Stimulated activated CD8-positive, alpha-beta memory T cell treated with anti-CD3 and anti-CD28 coated beads, Interleukin-15, amount 100 ng/mL, for 4 hours (primary cell): ENCODE measurements around the gene CHODL.

Source experiments
- DNase-seq, 2 donors: peaks; one replicate each; pipeline ENCODE4 v3.0.0-alpha.2; 2020; ENCODE audit warnings: low read depth in 2 of 2

The CHODL gene, protein sequence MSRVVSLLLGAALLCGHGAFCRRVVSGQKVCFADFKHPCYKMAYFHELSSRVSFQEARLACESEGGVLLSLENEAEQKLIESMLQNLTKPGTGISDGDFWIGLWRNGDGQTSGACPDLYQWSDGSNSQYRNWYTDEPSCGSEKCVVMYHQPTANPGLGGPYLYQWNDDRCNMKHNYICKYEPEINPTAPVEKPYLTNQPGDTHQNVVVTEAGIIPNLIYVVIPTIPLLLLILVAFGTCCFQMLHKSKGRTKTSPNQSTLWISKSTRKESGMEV

DNA sequence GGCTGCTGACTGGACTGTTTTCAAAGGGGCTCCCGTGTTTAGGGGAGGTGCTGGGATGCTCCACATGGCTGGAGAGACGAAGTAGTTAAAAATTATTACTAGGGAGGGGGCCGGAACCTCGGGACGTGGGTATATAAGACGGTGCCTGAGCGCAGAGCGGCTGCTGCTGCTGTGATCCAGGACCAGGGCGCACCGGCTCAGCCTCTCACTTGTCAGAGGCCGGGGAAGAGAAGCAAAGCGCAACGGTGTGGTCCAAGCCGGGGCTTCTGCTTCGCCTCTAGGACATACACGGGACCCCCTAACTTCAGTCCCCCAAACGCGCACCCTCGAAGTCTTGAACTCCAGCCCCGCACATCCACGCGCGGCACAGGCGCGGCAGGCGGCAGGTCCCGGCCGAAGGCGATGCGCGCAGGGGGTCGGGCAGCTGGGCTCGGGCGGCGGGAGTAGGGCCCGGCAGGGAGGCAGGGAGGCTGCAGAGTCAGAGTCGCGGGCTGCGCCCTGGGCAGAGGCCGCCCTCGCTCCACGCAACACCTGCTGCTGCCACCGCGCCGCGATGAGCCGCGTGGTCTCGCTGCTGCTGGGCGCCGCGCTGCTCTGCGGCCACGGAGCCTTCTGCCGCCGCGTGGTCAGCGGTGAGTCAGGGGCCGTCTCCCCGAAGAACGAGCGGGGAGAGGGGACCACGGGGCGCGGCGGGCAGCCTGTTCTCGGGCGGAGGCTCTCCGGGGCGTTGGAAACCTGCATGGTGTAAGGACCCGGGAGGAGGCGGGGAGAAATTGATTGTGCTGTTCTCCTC is at the start of gene CHODL:
Gene CHODL (plus strand): TSS at position 163 of the 793 bp plus-strand sequence. CDS start 391 bp downstream, at position 554.
- DNase-seq: no peak

DNA sequence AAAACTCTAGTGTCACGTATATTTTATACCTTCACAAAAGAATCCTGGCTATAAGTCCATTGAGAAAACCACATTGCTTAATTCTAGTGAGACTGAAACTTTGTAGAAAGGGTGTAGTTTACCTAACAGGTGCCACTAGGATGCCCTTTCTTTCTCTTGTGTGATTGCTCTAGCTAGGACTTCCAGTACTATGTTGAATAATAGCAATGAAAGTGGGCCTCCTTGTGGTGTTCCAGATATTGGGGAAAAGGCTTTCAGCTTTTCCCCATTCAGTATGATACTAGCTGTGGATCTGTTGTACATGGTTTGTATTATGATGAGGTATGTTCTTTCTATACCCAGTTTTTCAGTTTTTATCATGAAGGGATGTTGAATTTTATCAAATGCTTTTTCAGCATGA is 39.7 kb upstream of the CHODL start:
- DNase-seq: no peak

DNA sequence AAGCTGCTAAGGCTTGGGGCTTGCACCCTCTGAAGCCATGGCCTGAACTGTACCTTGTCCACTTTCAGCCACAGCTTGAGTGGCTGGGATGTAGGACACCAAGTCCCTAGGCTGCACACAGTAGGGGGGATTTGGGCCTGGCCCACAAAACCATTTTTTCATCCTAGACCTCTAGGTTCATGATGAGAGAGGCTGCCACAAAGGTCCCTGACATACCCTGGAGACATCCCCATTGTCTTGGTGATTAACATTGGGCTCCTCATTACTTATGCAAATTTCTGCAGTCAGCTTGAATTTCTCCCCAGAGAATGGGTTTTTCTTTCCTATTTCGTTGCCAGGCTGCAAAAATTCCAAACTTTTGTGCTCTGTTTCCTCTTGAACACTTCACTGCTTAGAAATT is 26.3 kb upstream of the CHODL start:
- DNase-seq: no peak

DNA sequence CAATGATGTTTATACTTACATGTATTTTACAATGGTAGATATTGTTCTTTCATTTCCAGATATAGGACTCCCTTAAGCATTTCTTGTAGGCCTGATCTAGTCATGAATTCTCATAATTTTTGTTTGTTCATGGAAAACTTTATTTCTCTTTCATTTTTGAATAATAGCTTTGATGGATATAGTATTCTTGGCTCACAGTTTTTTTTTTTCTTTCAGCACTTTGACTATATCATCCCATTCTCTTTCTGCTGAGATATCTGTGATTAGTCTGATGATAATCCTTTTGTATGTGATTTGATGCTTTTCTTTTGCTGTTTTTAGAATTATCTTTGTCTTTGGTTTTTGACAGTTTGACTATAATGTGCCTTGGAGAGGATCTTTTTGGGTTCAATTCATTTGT is 24.1 kb upstream of the CHODL start:
- DNase-seq: no peak

DNA sequence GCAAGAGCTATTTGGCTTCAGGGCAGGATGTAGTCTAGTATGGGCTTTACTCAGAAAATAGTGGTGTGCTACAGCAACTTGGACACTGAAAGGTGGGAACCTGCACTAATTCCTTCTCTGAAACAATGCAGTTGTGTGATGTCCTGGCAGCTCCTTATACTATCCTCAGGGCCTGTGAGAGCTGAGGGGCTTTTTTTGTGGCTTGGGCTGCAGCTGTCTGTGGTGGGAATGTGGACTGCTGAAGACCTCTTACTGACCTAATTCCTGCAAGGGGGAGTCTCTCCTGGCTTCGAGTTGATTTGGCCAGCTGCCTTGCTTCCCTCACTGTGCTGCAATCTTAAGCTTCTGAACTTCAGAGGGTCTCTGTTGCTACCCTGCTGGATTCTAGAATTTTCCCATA is 22.3 kb upstream of the CHODL start:
- no peak for DNase-seq

DNA sequence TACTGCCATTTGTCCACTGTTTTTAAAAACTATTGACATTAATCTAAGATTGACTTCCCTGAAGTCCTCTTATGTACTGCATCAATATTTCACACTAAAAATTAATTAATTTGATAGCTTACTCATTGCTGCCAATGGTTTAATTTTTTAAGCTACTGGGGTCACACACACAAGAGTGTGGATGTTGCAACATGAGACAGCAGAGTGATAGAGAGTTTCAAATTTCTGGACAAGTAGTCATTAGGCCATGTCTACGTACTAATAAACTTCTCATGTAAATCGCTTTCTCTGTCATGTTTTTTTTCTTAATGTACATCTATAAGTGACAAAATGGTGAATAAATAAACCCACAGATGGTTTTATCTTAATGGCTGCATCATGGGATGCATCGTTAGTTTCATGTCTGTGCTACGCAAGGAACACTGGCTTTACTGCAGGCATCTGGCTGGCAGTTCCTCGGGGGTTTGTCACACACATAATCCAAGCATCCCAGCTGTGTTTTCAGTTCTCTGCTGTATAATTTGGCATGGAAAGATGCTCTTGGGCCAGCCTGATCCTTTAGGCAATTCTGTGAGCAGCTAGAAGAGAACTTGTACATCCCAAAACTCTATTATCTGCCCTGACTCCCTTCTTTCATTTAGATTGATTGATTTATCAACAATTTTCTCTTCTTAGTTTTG is 16.4 kb upstream of the CHODL start:
- DNase-seq: no peak

DNA sequence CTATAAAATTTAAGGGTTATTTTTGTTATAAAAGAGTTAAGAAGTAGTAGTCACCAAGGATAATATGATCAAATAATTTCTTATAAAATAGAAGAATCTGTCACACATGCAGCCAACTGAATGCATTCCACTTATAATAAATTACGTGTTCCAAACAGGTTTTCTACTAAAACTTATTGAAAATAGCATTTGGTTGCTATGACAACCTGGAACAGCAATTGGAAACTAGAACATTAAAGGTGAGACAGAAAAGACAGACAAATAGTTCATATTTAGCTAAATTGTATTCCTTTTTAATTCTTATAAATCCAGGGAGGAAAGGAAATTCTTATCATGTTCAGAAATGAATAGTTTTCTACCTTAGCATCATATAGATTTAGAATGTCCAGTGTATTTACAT is 9.1 kb upstream of the CHODL start:
- no peak for DNase-seq

DNA sequence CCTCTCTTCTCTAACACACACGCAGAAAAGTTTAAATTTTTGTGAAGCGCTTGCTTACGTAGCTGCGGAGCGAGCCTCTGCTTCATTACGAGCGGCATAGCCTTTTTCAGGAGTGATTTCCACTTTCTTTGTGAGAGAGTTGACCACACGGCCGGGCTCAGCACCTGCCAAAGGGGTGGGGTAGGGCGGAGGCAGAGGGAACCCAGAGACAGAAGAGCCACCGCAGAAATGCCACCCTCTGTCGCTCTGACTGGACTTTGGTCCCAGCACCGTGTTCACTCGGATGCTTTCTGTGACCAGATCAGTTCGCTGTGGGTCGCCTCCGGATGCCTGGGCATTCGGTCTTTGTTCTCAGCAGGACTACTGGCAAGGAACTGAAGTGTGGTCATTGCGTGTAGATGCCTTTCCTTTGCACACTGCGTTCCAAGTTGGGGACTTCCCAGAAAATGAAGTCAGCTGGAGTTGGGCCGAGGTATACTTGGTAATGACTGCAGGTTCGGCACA is 883 bp downstream of the CHODL start:
- DNase-seq: no peak

DNA sequence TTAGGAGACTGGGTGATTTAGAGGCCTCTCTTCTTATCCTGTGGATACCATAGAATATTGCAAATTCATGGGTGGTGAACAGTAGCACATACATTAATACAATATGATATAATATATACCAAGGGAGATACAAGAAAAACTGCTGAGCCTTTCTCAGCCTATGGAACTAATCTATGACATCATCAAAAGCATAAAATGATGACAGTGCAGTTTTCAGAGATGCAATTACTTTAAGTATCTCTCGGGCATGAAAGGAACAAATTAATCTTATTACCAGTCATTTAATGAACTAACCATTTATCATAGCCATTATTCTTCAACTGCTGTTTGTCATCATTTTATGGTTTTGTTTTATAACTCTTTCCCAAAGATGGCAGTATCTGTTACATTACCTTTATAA is 3.5 kb downstream of the CHODL start:
- no peak for DNase-seq

DNA sequence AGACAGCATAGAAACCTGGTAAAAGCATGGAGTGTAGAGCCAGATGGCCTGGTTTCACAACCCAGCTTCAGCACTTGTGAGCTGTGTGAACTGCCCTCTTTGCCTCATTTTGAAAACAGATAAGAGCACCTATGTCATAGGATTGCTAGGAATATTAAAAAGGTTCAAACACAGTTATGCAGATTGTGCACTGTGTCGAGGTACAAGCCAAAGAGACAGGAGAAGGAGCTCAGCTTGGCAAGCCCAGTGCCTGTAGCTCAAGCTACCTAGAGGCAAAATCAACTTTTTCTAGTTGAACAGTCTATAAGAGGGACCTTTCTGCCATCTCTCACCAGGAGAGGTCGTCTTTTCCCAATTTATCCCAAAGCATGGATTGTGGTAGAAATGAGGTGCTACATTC is 5.0 kb downstream of the CHODL start:
- DNase-seq: no peak

DNA sequence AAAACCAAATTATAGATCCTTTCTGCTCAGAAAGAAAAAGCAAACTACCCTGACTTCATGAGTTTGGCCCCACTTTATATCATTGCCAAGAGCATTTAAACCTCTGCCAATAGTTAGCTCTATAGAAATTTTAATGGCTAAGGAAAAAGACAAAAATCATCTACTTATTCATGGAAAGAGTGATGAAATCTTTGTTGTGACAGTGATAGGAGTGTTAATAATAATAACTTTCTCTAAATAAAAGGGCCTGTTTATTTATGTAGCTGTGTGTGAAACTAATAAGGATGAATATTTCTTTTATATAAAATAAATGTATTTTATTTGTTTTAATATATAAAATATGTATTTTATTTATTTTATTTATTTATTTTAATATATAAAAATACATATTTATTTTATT is 6.4 kb downstream of the CHODL start:
- DNase-seq: no peak

DNA sequence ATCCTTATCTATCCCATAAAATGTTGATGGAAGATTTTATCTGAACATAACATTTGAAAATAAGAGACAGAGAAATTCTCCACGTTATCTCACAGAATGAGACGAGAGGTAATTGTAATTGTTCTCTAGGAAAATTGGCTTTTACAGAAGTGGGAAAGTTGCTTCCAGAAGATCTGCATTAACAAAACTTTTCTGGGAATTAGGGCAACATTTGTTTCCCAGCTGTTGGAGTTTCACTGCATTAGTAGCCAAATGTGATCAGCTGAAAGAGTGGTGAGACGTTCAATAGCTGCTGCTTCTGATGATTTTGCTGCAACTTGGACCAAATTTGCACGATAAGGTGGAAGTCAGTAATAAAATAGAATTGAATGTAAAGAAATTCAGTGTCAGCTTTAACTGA is 7.6 kb downstream of the CHODL start:
- no peak for DNase-seq

DNA sequence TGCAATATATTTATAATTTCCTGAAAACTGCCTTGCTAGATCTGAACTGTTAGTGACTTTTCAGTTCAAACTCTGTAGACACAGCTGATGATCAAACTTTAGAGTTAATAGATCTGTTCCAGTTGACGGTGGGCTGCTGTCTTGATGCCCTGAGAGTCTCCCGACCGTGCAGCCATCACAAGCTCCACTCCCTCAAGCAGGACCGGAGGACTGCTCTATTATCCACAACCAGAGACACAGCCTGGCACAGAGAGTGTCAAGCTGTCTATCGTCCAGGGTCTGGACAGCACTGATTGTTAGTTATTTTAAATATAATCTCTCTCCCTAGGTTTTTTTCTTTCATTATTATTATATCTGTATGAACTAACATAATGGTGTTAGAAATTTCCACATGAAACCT is 8.0 kb downstream of the CHODL start:
- DNase-seq: no peak

DNA sequence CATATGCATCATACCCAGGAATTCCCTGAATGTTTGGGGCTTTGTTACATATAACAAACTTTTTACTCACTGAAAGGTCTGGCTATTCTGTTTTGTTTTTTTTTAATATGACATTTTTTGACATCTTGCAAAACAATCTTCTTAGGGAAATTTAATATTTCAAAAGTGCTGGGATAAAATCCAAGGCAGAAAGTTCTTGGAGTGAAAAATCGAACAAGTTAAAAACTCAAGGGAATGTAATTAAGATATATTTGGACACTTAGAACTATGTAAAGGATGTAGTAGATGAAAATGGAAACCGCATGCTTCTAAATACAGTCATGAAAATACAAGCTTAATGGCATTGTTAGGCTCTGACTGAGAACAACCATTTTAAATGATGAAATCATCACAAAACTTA is 8.6 kb downstream of the CHODL start:
- DNase-seq: no peak

DNA sequence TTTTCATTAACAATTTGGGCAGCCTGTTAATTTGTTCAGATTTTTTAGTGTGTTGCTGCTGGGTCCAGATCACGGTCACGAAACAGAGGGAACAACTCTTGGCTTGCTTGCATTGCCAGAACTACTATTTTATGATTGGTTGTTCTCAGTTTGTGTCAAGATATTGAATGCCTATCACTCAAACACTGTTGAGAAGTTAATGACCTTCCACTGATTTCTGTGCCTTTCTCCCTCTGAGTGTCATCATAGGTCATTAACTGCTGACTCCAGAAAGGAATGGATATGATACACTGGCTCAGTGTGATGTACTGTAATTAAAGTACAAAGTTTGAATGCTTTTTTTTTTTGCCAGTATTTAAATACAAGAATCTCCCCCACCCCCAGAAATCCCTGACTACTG is 9.2 kb downstream of the CHODL start:
- DNase-seq: no peak

DNA sequence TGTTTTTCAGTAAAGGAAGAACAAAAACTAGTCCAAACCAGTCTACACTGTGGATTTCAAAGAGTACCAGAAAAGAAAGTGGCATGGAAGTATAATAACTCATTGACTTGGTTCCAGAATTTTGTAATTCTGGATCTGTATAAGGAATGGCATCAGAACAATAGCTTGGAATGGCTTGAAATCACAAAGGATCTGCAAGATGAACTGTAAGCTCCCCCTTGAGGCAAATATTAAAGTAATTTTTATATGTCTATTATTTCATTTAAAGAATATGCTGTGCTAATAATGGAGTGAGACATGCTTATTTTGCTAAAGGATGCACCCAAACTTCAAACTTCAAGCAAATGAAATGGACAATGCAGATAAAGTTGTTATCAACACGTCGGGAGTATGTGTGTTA is 21.3 kb downstream of the CHODL start:
- no peak for DNase-seq

DNA sequence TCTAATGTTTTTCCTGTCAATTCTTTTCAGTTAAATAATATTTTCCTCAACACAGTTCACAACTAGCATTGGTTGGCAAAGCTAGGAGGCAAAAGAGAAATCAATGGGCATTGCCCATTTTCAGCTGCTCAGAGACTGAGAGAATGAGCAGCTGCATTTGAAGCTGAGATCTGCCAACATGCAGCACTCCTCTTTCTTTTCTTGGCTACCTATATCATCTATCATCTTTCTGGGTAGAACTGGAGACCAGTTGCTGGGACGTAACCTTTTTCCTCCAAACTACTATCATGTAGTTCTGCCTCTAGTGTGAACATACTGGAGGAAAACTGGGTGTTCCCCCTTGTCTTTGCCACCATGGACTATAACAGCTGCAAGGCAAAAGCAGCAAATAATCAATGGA is 22.9 kb downstream of the CHODL start:
- no peak for DNase-seq

DNA sequence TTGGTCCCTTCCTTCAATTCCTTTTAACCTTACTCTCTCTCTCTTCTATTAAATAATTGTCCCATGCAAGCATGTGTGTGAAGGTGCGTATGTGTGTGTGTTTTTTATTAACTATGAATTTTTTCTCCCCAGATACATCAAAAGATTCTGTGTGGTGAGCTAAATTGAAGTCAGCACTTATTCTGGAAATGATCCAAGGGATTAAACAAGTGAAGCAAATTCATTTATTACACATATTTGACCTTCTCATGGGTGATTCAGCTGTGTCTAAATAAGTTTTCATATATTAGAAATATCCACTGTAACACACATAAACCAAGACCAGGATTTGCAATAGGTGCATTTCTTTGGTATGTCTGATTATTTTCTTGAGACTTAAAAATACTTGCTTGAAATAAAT is 24.3 kb downstream of the CHODL start:
- DNase-seq: no peak

DNA sequence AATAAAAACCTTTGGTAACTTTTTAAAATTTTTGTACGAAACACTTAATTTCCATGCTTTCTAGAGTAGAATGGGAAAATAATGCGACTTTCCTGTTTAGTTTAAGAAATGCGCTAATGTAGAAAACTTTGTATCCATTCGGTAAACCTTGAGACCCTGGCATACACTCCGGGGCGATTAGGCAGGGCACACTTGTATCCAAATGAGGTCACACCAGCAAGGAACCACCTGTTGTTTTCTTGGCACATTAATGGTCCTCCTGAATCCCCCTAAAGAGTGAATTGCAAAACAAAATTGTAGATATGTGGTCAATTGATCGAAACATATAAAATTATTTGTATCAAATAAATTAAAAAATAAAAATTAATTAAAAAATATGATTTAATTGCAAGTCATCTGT is 25.2 kb downstream of the CHODL start:
- no peak for DNase-seq

DNA sequence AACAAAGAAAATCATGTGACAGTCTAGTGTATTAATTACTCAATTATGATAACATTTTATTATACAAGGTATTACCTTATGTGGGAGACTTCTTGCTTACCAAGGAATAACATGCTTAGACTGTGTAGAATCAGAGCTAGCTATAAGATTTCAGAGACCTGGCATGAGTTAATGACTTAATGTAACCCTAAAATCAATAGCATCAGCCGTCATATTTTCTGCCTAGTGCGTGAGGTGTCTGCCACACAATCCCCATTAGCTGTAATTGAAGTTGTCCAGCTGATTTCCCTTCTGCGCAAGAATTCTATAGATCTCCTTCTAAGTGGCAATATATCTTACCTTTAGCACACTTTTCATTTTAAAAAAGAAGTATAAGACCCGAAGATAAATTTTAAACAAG is 28.8 kb downstream of the CHODL start:
- no peak for DNase-seq

DNA sequence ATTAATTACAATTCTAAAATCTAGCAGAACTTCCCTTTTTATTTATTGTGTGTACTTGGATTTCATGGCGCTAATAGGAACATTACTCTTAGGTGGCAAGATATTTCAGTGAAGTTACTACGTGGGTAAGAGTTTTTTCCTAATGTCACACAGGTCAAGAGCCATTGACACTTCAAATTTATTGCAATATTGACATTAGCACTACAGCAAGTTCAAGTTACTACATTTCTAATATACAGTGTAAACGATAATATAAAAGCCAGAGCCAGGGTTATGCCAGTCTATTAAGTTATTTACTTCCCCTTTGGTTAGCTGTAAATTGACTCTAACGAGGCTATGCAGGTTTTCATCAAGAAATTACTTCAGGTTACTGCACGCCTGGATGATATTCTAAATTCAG is 29.7 kb downstream of the CHODL start:
- no peak for DNase-seq

DNA sequence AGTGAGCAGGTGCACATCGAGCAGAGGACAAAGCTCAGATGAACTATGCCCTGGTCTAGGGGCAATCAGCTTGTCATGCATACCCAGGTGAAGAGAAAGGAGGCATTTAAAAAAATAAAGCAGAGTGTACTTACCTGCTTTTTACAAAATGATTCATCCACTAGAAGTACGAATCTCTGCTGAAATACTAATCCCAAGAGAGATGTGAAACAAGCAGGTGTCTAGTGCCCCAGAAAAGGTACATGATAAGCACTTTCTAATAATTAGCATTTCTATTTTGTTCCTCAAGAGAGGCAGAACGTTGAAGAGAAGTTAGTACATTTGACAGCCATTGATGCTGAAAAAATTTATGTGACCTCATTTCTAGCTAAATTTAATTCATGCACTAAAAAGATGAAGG is 31.1 kb downstream of the CHODL start:
- no peak for DNase-seq

DNA sequence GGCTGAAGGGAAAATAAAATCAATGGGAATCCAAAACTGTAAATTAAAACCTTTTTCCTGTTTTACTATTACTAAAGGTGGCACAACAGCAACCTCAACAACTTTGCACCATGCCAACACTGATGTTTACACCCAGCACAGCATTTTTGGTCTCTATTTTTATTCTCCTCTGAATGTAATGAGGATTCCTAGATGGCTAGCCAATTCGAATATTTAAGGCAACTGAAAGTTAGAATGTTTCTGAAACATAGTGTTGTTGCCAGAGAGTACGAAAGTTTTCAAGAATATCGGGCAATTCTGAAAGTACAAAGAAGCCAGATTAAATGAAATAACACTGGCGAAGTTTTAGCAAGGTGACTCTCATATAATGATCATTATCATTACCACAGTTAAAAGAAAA is 40.7 kb downstream of the CHODL start:
- no peak for DNase-seq
